DMS114 treated with DMSO at 0.1 percent for 48 hours (cell line): Measurements from ENCODE around the gene CFAP97D2.
"Not testable (repeated sequence)": the region's sequence is repeated elsewhere in the genome, so short reads cannot be mapped to it uniquely, and the experiment has no call there.

Experiments used
- DNase-seq: peaks from one replicate; lab custom pipeline; 2025; ENCODE audit not compliant: unreplicated experiment; lab: John Stamatoyannopoulos, UW

The CFAP97D2 gene

GRCh38 chr13:114198556-114198955 lies 19.5 kb downstream of the CFAP97D2 start:
- no peak for DNase-seq

DNA sequence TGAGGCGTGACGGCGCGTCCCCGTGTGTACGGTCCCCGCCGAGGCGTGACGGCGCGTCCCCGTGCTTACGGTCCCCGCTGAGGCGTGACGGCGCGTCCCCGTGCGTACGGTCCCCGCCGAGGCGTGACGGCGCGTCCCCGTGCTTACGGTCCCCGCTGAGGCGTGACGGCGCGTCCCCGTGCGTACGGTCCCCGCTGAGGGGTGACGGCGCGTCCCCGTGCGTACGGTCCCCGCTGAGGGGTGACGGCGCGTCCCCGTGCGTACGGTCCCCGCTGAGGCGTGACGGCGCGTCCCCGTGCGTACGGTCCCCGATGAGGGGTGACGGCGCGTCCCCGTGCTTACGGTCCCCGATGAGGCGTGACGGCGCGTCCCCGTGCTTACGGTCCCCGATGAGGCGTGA lies 20.5 kb downstream of the CFAP97D2 start:
- not testable (repeated sequence) for DNase-seq

GRCh38 chr13:114199954-114200353 lies 20.9 kb downstream of the CFAP97D2 start:
- DNase-seq, result no peak

GRCh38 chr13:114200399-114200911 lies 21.4 kb downstream of the CFAP97D2 start:
- DNase-seq, result no peak

- no peak for DNase-seq
These were observed 23.5 kb downstream of the CFAP97D2 start for GRCh38 chr13:114202581-114202980.

DNA sequence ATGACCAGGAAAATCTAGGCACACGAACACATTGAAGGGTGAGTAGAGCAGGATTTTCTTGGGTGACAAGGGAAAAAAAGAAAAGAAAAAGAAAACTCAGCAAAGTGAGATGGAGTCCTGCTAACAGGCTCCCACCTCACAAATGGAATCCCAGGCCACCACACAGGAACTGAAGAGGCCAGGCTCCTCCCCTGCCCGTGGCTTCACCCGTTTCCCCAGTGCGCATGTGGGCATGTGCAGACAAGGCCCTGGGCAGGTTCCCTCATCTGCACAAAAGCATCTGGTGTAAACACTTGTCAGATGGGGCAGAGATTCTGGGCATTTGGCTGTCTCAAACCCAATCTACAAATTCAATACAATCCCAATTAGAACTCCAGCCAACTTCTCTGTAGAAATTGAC lies 24.5 kb downstream of the CFAP97D2 start:
- DNase-seq, result no peak

DNA sequence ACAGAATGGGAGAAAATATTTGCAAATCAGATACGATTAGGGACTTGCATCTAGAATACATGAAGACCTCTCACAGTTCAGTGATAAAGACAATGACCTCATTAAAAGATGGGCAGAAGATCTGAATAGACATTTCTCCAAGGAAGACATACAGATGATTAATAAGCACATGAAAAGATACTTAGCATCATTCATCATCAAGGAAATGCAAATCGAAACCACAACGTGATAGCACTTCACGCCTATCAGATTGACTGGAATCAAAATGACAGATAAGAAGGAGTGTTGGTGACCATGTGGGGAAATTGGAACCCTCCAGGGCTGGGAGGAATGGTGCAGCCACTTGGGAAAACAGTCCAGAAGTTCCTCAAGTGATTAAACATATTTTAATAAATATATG lies 25.8 kb downstream of the CFAP97D2 start:
- DNase-seq, result no peak

DNA sequence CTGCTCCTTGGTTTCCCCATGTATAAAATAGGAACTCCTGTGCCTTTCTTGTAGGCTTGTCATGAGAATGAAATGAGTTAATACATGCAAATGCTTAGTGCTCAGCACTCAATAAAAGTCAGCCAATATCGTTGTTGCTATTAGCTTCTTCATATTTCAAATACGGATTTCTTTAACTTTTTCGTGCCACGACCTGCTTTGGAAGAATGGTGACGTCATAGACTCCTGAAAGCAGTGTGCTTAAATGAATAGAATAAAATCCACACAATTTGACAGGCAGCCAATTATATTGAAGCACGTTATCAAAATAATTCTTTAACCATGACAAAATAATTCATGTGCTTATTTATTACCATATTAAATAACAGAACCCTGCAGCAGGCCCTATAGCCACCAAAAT lies 29.1 kb downstream of the CFAP97D2 start:
- no peak for DNase-seq

GRCh38 chr13:114211446-114212157 lies 32.5 kb downstream of the CFAP97D2 start:
- no peak for DNase-seq

DNA sequence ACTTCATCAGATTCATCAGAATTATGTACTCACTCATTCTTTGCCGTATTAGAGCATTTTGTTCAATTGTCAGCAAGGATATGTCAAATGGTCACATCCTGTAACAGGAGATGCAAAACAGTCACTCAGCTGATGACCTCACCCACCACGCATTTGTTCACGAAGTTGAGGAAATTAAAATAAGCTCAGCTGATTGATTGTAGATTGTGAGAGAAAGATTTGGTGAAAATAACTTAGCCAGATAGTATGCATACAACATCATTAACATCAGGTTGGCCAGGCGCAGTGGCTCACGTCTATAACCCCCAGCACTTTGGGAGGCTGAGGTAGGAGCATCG lies 33.1 kb downstream of the CFAP97D2 start:
- DNase-seq, result no peak

GRCh38 chr13:114213980-114214379 lies 34.9 kb downstream of the CFAP97D2 start:
- DNase-seq, result no peak

GRCh38 chr13:114219392-114219791 lies 40.3 kb downstream of the CFAP97D2 start:
- no peak for DNase-seq

DNA sequence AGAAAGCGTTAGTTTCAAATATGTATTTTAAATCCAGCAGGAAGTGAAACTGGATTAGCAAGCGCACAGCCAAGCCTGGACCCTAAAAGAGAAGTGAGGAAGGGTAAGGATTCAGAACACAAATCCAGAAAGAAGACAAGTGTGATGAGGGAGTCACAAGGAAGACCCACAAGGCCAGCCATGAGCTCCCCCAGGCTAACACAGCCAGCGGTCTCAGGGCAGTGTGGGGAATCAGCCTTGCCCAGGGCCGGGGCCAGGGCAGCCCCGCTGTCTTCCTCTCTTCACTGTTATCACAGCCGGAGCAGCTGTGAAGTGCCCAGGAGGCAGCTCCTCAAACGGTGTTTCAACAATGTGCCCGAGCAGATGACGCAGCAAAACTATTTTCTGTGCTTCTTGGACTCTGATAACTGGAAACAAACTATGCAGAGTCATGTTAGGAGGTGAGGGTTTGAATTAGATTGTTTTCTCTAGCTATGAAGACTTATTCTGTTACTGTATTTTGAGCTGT lies 43.5 kb downstream of the CFAP97D2 start:
- DNase-seq, result no peak

- no peak for DNase-seq
These were observed 45.1 kb downstream of the CFAP97D2 start for GRCh38 chr13:114224201-114224600.

GRCh38 chr13:114225610-114226009 lies 46.6 kb downstream of the CFAP97D2 start:
- no peak for DNase-seq

GRCh38 chr13:114226088-114226487 lies 47.0 kb downstream of the CFAP97D2 start:
- no peak for DNase-seq

- peak; percentile 21 for DNase-seq
These were observed 47.8 kb downstream of the CFAP97D2 start for GRCh38 chr13:114226699-114227323.

GRCh38 chr13:114227528-114227927 lies 48.5 kb downstream of the CFAP97D2 start:
- DNase-seq, result no peak

GRCh38 chr13:114228176-114228575 lies 49.1 kb downstream of the CFAP97D2 start:
- no peak for DNase-seq

DNA sequence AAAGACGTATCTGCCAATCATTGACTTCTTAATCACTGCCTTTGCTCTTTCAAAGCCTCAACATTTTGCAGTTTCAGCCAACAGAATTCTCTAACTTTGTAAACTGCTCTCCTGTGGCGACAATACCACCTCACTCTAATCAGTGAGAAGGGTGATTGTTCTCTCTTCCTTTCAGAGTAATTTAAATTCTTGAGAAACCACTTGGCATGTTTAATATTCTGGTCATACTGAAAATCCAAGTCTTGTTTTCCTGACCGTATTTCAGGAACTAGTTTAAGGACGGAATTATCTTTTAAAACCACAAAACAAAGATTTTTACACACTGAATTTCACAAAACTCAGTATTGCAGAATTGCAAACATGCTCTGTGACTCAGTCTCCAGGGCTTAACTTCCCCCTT lies 50.4 kb downstream of the CFAP97D2 start:
- no peak for DNase-seq

- DNase-seq, result no peak
These were observed 51.1 kb downstream of the CFAP97D2 start for GRCh38 chr13:114230117-114230516.

DNA sequence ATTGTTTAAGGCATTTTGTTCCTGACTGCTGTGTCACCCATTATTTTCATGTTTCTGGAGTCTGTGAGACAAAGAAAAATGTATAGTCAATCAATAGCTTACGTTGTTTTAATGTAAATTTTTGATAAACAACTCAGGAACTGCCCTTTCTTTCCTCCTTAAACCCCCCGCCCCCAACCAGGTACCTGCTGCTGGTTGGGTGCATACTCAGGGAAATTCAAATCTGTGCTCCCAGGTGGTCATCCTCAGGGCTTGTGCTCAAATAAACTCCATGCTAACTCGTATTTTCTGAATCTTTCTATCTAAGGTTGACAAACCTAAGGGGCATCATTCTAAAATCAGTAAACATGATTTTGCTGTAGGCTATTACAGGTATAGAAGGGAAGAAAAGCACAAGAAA lies 51.5 kb downstream of the CFAP97D2 start:
- no peak for DNase-seq

GRCh38 chr13:114231886-114232285 lies 52.8 kb downstream of the CFAP97D2 start:
- DNase-seq, result no peak
